Lower leg skin (tissue), 4 donors: ENCODE data around the gene SYTL2. TPM values are rescaled to one million over a fixed set of nuclear protein-coding genes. Genes with fewer than 3 reads are reported as not detected.

Source experiments
- DNase-seq, 2 donors: peaks; one replicate each; pipeline ENCODE4 v3.0.0-alpha.2; 2019; ENCODE audit warnings: low spot score in 2 of 2
- H3K4me3 ChIP-seq: fragments of 200-600 bp; sonication (generic); 2 replicates; pipeline ENCODE4 v1.5.1; 2017; ENCODE audit warnings: mild to moderate bottlenecking, low read depth; ENCODE audit not compliant: poor library complexity, severe bottlenecking
- POLR2A ChIP-seq, 2 donors: fragments of 450-650 bp; IDR thresholded peaks; one replicate each; pipeline ENCODE4 v1.6.1; 2016 to 2017; ENCODE audit warnings: antibody characterized with exemption in 2 of 2, mild to moderate bottlenecking in 1 of 2, moderate library complexity in 1 of 2
- WGBS, 2 donors: methylation state at CpG; one replicate each; pipeline ENCODE4 v1.1.5; 2018; 5-methylcytosine and 5-hydroxymethylcytosine counted together
- intact Hi-C: fragments of 100-400 bp; cut with DNase I; formaldehyde crosslinking; loops from one replicate; pipeline ENCODE4 v1.15.0; 2023; ENCODE audit warnings: low total_unique reads
- total RNA-seq, 4 donors: library from RNA; depleted of rRNA; stranded (reverse); fragments of >200 nt; gene quantifications; one replicate each; pipeline ENCODE4 v1.1.0, GENCODE V29; 2016
- TF ChIP-seq, protein P1 (sequence below), 3 donors: fragments of 450-650 bp; IDR thresholded peaks; one replicate each; pipeline ENCODE4 v1.5.1; 2016; ENCODE audit warnings: antibody characterized with exemption in 3 of 3, mild to moderate bottlenecking in 3 of 3, moderate library complexity in 2 of 3

SYTL2 gene
- total RNA-seq, 4 donors from 2014 or later, result 4.2 to 13.2 (median 8.9) TPM

GRCh38 chr11:85798361-85798760 is 12.6 kb downstream of the SYTL2 start:
- TF ChIP-seq, protein P1, sequence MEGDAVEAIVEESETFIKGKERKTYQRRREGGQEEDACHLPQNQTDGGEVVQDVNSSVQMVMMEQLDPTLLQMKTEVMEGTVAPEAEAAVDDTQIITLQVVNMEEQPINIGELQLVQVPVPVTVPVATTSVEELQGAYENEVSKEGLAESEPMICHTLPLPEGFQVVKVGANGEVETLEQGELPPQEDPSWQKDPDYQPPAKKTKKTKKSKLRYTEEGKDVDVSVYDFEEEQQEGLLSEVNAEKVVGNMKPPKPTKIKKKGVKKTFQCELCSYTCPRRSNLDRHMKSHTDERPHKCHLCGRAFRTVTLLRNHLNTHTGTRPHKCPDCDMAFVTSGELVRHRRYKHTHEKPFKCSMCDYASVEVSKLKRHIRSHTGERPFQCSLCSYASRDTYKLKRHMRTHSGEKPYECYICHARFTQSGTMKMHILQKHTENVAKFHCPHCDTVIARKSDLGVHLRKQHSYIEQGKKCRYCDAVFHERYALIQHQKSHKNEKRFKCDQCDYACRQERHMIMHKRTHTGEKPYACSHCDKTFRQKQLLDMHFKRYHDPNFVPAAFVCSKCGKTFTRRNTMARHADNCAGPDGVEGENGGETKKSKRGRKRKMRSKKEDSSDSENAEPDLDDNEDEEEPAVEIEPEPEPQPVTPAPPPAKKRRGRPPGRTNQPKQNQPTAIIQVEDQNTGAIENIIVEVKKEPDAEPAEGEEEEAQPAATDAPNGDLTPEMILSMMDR (IDR thresholded peaks at IDR 0.05), result no peak
- no peak for TF ChIP-seq POLR2A (IDR thresholded peaks at IDR 0.05)
- 88 to 93% methylated on average over 4 of the region's 4 CpGs for WGBS, 2 donors
- intact Hi-C loops, result no loop called here
- DNase-seq, result no peak
- no peak overlapping the region for H3K4me3 ChIP-seq

GRCh38 chr11:85795712-85796487 is 15.0 kb downstream of the SYTL2 start:
- DNase-seq, result no peak
- intact Hi-C loops, result no loop called here
- TF ChIP-seq POLR2A (IDR thresholded peaks at IDR 0.05), result no peak
- TF ChIP-seq, protein P1 (IDR thresholded peaks at IDR 0.05), result no peak
- H3K4me3 ChIP-seq, result no peak overlapping the region
- 76 to 81% methylated on average over 4 of the region's 4 CpGs for WGBS, 2 donors

DNA sequence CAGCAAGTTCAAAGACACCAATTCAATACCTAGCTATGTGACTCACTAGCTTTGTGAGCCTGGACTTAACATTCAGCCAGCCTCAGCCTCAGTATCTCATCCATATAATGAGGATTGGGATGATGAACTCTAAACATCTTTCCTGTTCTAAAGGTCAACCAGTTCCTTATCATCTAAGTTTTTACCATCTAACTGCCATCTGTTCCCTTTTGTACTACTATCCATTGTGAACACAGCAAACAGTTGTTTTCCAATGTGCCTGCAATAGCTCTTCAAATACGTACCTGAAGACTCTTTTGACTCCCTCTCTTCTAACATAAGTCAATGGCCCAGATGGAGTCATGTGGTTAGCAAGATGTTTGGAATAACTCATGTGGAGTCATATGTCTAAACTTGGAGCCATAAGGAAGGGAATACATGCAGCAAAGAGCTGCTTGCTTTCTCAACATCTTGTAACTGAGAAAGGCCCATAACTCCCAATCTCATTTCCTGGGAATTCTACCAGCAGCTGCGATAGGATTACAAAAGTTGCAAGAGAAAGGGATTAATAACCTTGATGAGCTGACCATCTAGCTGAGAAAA is 19.4 kb downstream of the SYTL2 start:
- TF ChIP-seq POLR2A (IDR thresholded peaks at IDR 0.05), result no peak
- TF ChIP-seq, protein P1 (IDR thresholded peaks at IDR 0.05), result no peak
- no peak for DNase-seq
- intact Hi-C loops, result no loop called here
- 85 to 91% methylated on average over 2 of the region's 2 CpGs for WGBS, 2 donors
- H3K4me3 ChIP-seq, result no peak overlapping the region

DNA sequence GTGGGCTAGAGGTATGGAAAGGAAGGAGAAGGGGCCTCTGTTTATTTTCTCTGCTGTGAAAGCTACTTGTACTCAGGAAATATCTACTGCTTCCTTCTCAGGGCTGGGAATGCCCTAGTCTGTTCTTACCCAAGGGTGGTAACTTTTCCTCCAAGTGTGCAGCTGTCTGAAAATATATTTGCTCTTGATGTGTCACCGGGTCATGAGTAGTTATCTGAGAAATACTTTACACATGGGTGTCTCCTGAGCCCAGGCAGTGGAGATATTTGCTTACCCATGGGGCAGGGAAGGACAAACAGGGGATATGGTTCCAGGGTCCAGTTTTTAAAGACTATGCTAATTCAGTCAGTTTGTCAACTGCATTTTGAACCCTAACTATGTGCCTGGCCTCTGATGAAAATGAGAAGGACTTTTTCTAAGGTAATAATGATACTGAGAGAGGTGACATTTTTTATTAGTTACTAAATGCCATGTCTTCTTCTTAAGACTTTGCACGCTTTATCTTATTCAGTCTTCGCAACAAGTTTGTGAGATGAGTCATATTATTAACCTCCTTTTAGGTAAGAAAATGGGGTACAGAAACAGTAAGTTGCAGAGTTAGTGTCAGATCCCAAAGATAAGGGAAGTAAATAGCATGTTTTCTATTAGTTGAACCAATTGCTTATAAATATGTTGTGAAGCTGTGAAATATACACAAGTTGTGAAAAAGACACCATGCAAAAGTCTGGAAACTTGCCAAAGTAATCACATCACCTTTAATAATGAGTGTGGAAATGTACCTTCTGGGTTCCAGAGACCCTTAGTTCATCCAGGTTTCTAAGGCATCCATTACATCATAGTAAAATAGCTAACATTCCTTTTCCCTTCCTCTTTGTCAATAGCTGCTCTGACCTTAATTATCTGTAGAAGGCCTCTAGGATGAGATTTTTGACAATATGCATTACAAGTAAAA is 22.9 kb downstream of the SYTL2 start:
- 80 to 82% methylated on average over 3 of the region's 3 CpGs for WGBS, 2 donors
- intact Hi-C loops, result no loop called here
- DNase-seq, result no peak
- no peak overlapping the region for H3K4me3 ChIP-seq
- TF ChIP-seq, protein P1 (IDR thresholded peaks at IDR 0.05), result no peak
- TF ChIP-seq POLR2A (IDR thresholded peaks at IDR 0.05), result no peak

- WGBS, 2 donors, result 64 to 68% methylated on average over 1 of the region's 1 CpG
- no peak for TF ChIP-seq POLR2A (IDR thresholded peaks at IDR 0.05)
- TF ChIP-seq, protein P1 (IDR thresholded peaks at IDR 0.05), result no peak
- intact Hi-C loops, result no loop called here
These were observed 23.8 kb downstream of the SYTL2 start for GRCh38 chr11:85787168-85787567.

More at GRCh38 chr11:85787168-85787567, 23.8 kb downstream of the SYTL2 start:
- no peak for DNase-seq
- H3K4me3 ChIP-seq, result no peak overlapping the region
